Endothelial cell of umbilical vein (primary cell): ENCODE data around the gene PFN2. TPM values are rescaled to one million over a fixed set of nuclear protein-coding genes. Genes with fewer than 3 reads are reported as not detected.

Experiments
- BruUV-seq: library from RNA; stranded (reverse); fragments of 400-500 nt; replicated peaks from 2 replicates; lab custom pipeline; 2021; lab: Mats Ljungman, UMichigan
- CTCF ChIA-PET: fragments of 300-600, 350-600 bp; sonication (Branson Sonifier 250); formaldehyde crosslinking; loops from one replicate; lab custom pipeline; 2021; ENCODE audit warnings: antibody characterized with exemption, inconsistent platforms; lab: Charles Lee
- POLR2A ChIA-PET: fragments of 300-600, 350-600 bp; sonication (Branson Sonifier 250); formaldehyde crosslinking; loops from one replicate; lab custom pipeline; 2021; ENCODE audit warnings: antibody characterized with exemption, inconsistent platforms; lab: Charles Lee
- DNase-seq: peaks from one replicate; pipeline ENCODE4 v3.0.0-alpha.2; 2011; ENCODE audit warnings: low read depth, low spot score
- FAIRE-seq: peaks from 2 replicates; lab custom pipeline; 2011; peaks lifted over from hg19 to GRCh38; lab: Jason Lieb, UNC
- H2AFZ ChIP-seq: 2 replicates; pipeline ENCODE4 v1.6.0; 2012; ENCODE audit warnings: low read depth, low read length, control low read depth, inconsistent platforms
- H3K27ac ChIP-seq: 2 replicates; pipeline ENCODE4 v1.5.1; 2011; ENCODE audit warnings: low read depth, mild to moderate bottlenecking, control low read depth, low read length, moderate library complexity; ENCODE audit not compliant: insufficient read depth
- H3K27me3 ChIP-seq, 2 experiments: 2 replicates each; pipeline versions ENCODE4 v1.6.0 to v1.6.1; 2011; ENCODE audit warnings: low read length in 2 of 2, mixed read lengths in 1 of 2; ENCODE audit not compliant: control insufficient read depth in 2 of 2, insufficient read depth in 2 of 2
- H3K36me3 ChIP-seq, 2 experiments: 2 replicates in 1 of 2; 3 replicates in 1 of 2; pipeline ENCODE4 v1.5.1; 2011; ENCODE audit warnings: low read length in 2 of 2, mild to moderate bottlenecking in 1 of 2, moderate library complexity in 1 of 2; ENCODE audit not compliant: control insufficient read depth in 2 of 2, insufficient read depth in 2 of 2; ENCODE audit errors: extremely low read depth in 1 of 2
- H3K4me1 ChIP-seq: 3 replicates; pipeline ENCODE4 v1.5.1; 2011; ENCODE audit warnings: mild to moderate bottlenecking, low read length; ENCODE audit not compliant: control insufficient read depth, insufficient read depth; ENCODE audit errors: extremely low read depth
- H3K4me2 ChIP-seq: 2 replicates; pipeline ENCODE4 v1.6.1; 2011; ENCODE audit warnings: low read length, control low read depth, mixed read lengths; ENCODE audit not compliant: insufficient read depth
- H3K4me3 ChIP-seq, 3 experiments: fragments of 200-600 bp in 1 of 3; sonication (generic), shearing (Covaris generic) in 1 of 3; replicated peaks in 1 of 3; 2 replicates each; pipeline ENCODE4 v1.5.1; 2011 to 2016; ENCODE audit warnings: control low read depth in 3 of 3, low read length in 3 of 3, mild to moderate bottlenecking in 2 of 3, inconsistent platforms in 1 of 3, low read depth in 1 of 3, moderate library complexity in 1 of 3; ENCODE audit not compliant: insufficient read depth in 1 of 3
- H3K79me2 ChIP-seq: 2 replicates; pipeline ENCODE4 v1.6.0; 2012; ENCODE audit warnings: low read length, inconsistent platforms; ENCODE audit not compliant: control insufficient read depth, insufficient read depth
- H3K9ac ChIP-seq: replicated peaks from 2 replicates; pipeline ENCODE3; 2011; ENCODE audit warnings: low read length, control low read depth; ENCODE audit not compliant: insufficient read depth; ENCODE audit errors: extremely low read depth
- H3K9me1 ChIP-seq: replicated peaks from 3 replicates; pipeline ENCODE4 v1.6.0; 2011; ENCODE audit warnings: mild to moderate bottlenecking, low read length; ENCODE audit not compliant: control insufficient read depth, insufficient read depth; ENCODE audit errors: extremely low read depth
- H3K9me3 ChIP-seq: replicated peaks from 2 replicates; pipeline ENCODE4 v1.5.1; 2012; ENCODE audit warnings: low read length, inconsistent platforms; ENCODE audit not compliant: control insufficient read depth, insufficient read depth
- H4K20me1 ChIP-seq: replicated peaks from 2 replicates; pipeline ENCODE3; 2011; ENCODE audit warnings: mild to moderate bottlenecking, low read length; ENCODE audit not compliant: control insufficient read depth, insufficient read depth; ENCODE audit errors: extremely low read depth
- CTCF ChIP-seq, 2 donors: IDR thresholded peaks; 1 replicate in 1 of 2; 2 replicates in 1 of 2; pipeline ENCODE4 v1.5.1; 2011; ENCODE audit warnings: low read length in 2 of 2, mild to moderate bottlenecking in 2 of 2, moderate library complexity in 2 of 2, control low read depth in 1 of 2, inconsistent platforms in 1 of 2, low read depth in 1 of 2; ENCODE audit not compliant: insufficient read depth in 1 of 2; ENCODE audit errors: extremely low read depth in 1 of 2
- EZH2 ChIP-seq: IDR thresholded peaks from 2 replicates; pipeline ENCODE4 v1.6.1; 2012; ENCODE audit warnings: borderline replicate concordance, low read depth, mild to moderate bottlenecking, moderate library complexity, low read length, inconsistent platforms; ENCODE audit not compliant: severe bottlenecking
- FOS ChIP-seq: IDR thresholded peaks from 2 replicates; pipeline ENCODE4 v1.6.1; 2011; ENCODE audit warnings: mild to moderate bottlenecking, low read length, moderate library complexity, borderline replicate concordance; ENCODE audit not compliant: insufficient read depth
- GATA2 ChIP-seq: IDR thresholded peaks from 2 replicates; pipeline ENCODE4 v1.7.0; 2011; ENCODE audit warnings: low read depth, mild to moderate bottlenecking, moderate library complexity, mixed read lengths, low read length; ENCODE audit not compliant: insufficient read length, insufficient read depth
- JUN ChIP-seq: IDR thresholded peaks from 2 replicates; pipeline ENCODE4 v1.6.1; 2011; ENCODE audit warnings: borderline replicate concordance, low read depth; ENCODE audit not compliant: insufficient read length, insufficient read depth
- MAX ChIP-seq: IDR thresholded peaks from 2 replicates; pipeline ENCODE4 v1.6.1; 2011; ENCODE audit not compliant: insufficient read depth, insufficient read length
- MYC ChIP-seq: IDR thresholded peaks from one replicate; pipeline ENCODE4 v1.6.1; 2011; ENCODE audit warnings: mild to moderate bottlenecking, low read depth, low read length
- POLR2A ChIP-seq: IDR thresholded peaks from 2 replicates; pipeline ENCODE4 v1.6.1; 2012; ENCODE audit warnings: low read depth, mild to moderate bottlenecking, control low read depth, low read length
- POLR2AphosphoS5 ChIP-seq: IDR thresholded peaks from 2 replicates; pipeline ENCODE4 v1.6.1; 2012; ENCODE audit warnings: low read depth, mild to moderate bottlenecking, control low read depth, low read length, moderate library complexity; ENCODE audit not compliant: insufficient read depth
- dilution Hi-C: fragments of 300-500 bp; cut with MboI; formaldehyde crosslinking; loops from one replicate; pipeline ENCODE4 v1.15.0; 2019; ENCODE audit warnings: low sequenced_read_pairs; ENCODE audit not compliant: extremely low pct_ligation_motif_present
- intact Hi-C: fragments of 100-400 bp; cut with micrococcal nuclease; formaldehyde crosslinking; loops from one replicate; pipeline ENCODE4 v1.10.0; 2022
- polyA plus RNA-seq, 4 experiments: library from polyadenylated mRNA; depleted of rRNA in 3 of 4; stranded (reverse) in 3 of 4; unstranded in 1 of 4; fragments of >200 nt; gene quantifications; 2 replicates each; pipeline versions ENCODE4 v1.2.1 to v1.2.3, GENCODE V29; 2011 to 2012; ENCODE audit warnings: missing spikeins in 1 of 4
- total RNA-seq: library from RNA; stranded (reverse); gene quantifications from 2 replicates; pipeline ENCODE4 v1.2.3, GENCODE V29; 2021

Gene PFN2
- total and polyA plus RNA-seq, 2 donors (not counting 3 experiments of a cell fraction or from before 2014, with no cell fraction given), result 97.1 to 165 TPM

- Histone ChIP-seq H3K4me2 (no peak overlapping the region), H3K36me3 (no peaks in the 10 kb centered on the region), H3K4me1 (no peaks in the 10 kb centered on the region), H2AFZ (no peak overlapping the region), H3K79me2 (no peaks in the 10 kb centered on the region), H4K20me1 (no peaks in the 10 kb centered on the region), H3K9ac (no peak overlapping the region), H3K9me3 (no peaks in the 10 kb centered on the region), H3K27ac (no peak overlapping the region), H3K27me3 (no peaks in the 10 kb centered on the region), H3K4me3 (no peak overlapping the region), H3K9me1 (no peaks in the 10 kb centered on the region)
- no peak for FAIRE-seq
- no peak for DNase-seq
- intact Hi-C loops (no loop called here), dilution Hi-C loops (no loop called here)
- TF ChIP-seq MYC (no peak), JUN (no peak), POLR2AphosphoS5 (no peak), EZH2 (no peak), GATA2 (no peak), FOS (no peak), CTCF (IDR thresholded peaks at IDR 0.05; ENCODE audit: extremely low read depth in 1 of 2, insufficient read depth in 1 of 2, low read depth in 1 of 2, low read length in 2 of 2) (no peak), POLR2A (no peak), MAX (no peak)
- CTCF ChIA-PET, result no interaction called here
- POLR2A ChIA-PET, result no interaction called here
- BruUV-seq, result no TSS peak
These were observed 28.3 kb downstream of the PFN2 start for GRCh38 chr3:149942409-149942808.
